Suprapubic skin (tissue), 4 donors: ENCODE results near the gene IFNK. TPM values are rescaled to one million over a fixed set of nuclear protein-coding genes. Genes with fewer than 3 reads are reported as not detected.

Experiments used
- DNase-seq, 2 donors: peaks; one replicate each; pipeline ENCODE4 v3.0.0-alpha.2; 2019; ENCODE audit warnings: low spot score in 2 of 2
- H3K27ac ChIP-seq: fragments of 200-600 bp; sonication (generic); one replicate; pipeline ENCODE4 v1.5.1; 2019
- H3K27me3 ChIP-seq: fragments of 200-600 bp; sonication (generic); one replicate; pipeline ENCODE4 v1.5.1; 2019
- H3K36me3 ChIP-seq: fragments of 200-600 bp; sonication (generic); one replicate; pipeline ENCODE4 v1.5.1; 2019
- H3K4me1 ChIP-seq: fragments of 200-600 bp; sonication (generic); one replicate; pipeline ENCODE4 v1.5.1; 2019
- H3K4me3 ChIP-seq: fragments of 200-600 bp; sonication (generic); one replicate; pipeline ENCODE4 v1.5.1; 2019; ENCODE audit warnings: mild to moderate bottlenecking
- H3K9me3 ChIP-seq: fragments of 200-600 bp; sonication (generic); one replicate; pipeline ENCODE4 v1.5.1; 2019
- EP300 ChIP-seq: sonication (generic); formaldehyde crosslinking; IDR thresholded peaks from one replicate; pipeline ENCODE4 v1.6.1; 2017; ENCODE audit warnings: antibody characterized with exemption
- POLR2A ChIP-seq, 2 donors: fragments of 450-650 bp; IDR thresholded peaks; one replicate each; pipeline ENCODE4 v1.6.1; 2017; ENCODE audit warnings: antibody characterized with exemption in 2 of 2, mild to moderate bottlenecking in 2 of 2, moderate library complexity in 2 of 2
- POLR2AphosphoS5 ChIP-seq, 3 donors: sonication (generic); formaldehyde crosslinking; IDR thresholded peaks; one replicate each; pipeline ENCODE4 v1.6.1; 2017; ENCODE audit warnings: antibody characterized with exemption in 3 of 3
- WGBS: methylation state at CpG from one replicate; pipeline ENCODE4 v1.1.5; 2018; 5-methylcytosine and 5-hydroxymethylcytosine counted together
- total RNA-seq, 4 donors: library from RNA; depleted of rRNA; stranded (reverse); fragments of >200 nt; gene quantifications; one replicate each; pipeline ENCODE4 v1.1.0, GENCODE V29; 2016
- TF ChIP-seq, protein P1 (sequence below), 2 donors: fragments of 200-600 bp in 1 of 2; fragments of 450-650 bp in 1 of 2; sonication (generic) in 1 of 2; IDR thresholded peaks; one replicate each; pipeline ENCODE4 v1.5.1; 2016 to 2019; ENCODE audit warnings: antibody characterized with exemption in 2 of 2, mild to moderate bottlenecking in 1 of 2, moderate library complexity in 1 of 2

IFNK gene
- total RNA-seq, 4 donors from 2014 or later: not detected

DNA sequence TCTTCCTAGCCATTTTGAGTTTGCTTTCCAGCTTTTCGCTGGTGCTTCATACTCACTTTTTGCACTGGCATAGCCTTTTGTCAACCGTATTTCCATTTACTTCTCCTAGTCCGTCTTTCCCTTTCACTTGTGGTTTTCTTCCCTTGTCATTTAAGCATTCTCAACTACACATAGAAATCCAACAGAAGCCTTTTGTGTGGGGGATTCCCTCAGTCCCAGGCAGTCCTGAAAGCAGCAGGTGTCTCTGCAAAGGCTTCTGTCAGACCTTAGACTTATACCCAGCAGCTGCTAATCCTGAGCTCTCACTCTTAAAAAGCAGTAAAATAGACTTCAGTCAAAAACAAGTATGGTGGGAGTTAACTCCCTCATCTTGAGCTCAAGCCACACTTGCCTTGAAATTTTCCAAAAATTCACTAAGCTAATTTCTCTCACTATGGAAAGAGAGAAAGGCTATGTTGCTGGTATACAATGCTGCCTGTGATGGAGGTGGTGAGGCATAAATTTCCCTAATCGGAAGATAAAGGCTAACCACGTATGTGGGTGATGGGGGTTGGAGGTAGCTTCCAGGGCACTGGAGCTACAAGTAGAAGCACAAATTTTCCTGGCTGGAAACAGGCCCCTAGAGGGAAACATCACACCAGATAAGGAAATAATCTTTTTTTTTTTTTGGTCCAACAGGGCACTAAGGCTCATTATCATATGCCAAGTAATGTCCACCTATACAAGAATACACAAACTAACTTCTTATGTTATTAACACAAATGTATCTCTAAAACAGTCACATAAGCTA lies 34.8 kb upstream of the IFNK start:
- no peaks in the 10 kb centered on the region for H3K36me3 ChIP-seq
- no peak overlapping the region for H3K4me3 ChIP-seq
- WGBS: 85% methylated on average over 5 of the region's 5 CpGs
- TF ChIP-seq POLR2A (IDR thresholded peaks at IDR 0.05): no peak
- TF ChIP-seq, protein P1, sequence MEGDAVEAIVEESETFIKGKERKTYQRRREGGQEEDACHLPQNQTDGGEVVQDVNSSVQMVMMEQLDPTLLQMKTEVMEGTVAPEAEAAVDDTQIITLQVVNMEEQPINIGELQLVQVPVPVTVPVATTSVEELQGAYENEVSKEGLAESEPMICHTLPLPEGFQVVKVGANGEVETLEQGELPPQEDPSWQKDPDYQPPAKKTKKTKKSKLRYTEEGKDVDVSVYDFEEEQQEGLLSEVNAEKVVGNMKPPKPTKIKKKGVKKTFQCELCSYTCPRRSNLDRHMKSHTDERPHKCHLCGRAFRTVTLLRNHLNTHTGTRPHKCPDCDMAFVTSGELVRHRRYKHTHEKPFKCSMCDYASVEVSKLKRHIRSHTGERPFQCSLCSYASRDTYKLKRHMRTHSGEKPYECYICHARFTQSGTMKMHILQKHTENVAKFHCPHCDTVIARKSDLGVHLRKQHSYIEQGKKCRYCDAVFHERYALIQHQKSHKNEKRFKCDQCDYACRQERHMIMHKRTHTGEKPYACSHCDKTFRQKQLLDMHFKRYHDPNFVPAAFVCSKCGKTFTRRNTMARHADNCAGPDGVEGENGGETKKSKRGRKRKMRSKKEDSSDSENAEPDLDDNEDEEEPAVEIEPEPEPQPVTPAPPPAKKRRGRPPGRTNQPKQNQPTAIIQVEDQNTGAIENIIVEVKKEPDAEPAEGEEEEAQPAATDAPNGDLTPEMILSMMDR (IDR thresholded peaks at IDR 0.05): no peak
- no peak for TF ChIP-seq EP300
- TF ChIP-seq POLR2AphosphoS5 (IDR thresholded peaks at IDR 0.05): no peak
- no peak overlapping the region for H3K27ac ChIP-seq
- H3K27me3 ChIP-seq: no peaks in the 10 kb centered on the region
- no peaks in the 10 kb centered on the region for H3K4me1 ChIP-seq
- no peaks in the 10 kb centered on the region for H3K9me3 ChIP-seq
- no peak for DNase-seq

DNA sequence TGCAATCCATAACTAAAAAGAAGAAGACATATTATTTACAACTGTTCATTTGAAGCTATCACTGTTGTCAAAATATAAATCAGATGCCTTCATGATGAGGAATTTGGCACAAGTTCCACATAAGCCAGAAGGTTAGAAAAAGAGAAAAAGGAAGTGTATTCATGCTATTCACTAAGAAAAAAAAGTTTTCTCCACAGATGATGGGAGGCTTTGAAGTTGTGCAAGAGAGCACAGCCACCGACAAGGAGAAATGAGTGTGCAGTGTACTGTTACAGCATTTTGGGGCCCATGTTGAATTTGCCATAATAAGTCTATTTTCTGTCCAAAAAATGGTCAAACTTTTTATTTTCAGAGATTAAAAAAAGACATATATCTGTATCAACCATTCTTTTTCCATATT lies 32.9 kb upstream of the IFNK start:
- Histone ChIP-seq H3K27ac (no peak overlapping the region), H3K4me1 (peaks cover 12% of the 10 kb centered on the region), H3K9me3 (no peaks in the 10 kb centered on the region), H3K4me3 (no peak overlapping the region), H3K36me3 (no peaks in the 10 kb centered on the region), H3K27me3 (no peaks in the 10 kb centered on the region)
- WGBS: 43% methylated on average over 1 of the region's 1 CpG
- no peak for DNase-seq
- no peak for TF ChIP-seq EP300
- TF ChIP-seq, protein P1 (IDR thresholded peaks at IDR 0.05): no peak
- TF ChIP-seq POLR2A (IDR thresholded peaks at IDR 0.05): no peak
- no peak for TF ChIP-seq POLR2AphosphoS5 (IDR thresholded peaks at IDR 0.05)

DNA sequence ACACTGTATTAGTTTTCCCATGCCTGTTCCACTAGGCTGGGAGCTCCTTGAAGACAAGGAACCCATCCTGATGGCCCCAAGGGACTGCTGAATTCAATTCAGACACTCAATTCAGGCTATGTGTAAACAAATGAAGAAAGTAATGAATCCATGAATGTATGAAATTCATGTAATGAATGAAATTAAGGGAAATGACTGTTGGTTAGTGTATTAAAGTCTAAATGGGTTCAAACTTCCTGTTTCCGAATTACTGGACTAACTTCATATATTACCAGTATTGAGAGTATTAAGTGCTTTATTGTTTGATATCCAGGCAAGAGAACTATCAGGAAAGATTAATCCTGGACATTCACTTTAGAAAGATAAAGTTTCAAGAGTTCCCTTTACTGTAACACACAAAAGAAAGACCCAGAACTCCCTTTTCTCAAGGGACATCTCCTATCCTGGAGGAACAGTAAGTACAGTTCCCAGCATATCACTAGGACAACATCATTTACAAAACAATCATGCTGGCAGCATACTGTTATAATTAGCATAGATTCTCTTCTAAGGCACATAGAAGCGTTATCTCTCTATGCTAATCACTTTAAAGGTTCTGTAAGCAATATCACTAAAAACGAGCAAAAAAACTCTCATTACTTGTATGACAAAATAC lies 28.5 kb upstream of the IFNK start:
- Histone ChIP-seq H3K27ac (no peak overlapping the region), H3K36me3 (no peaks in the 10 kb centered on the region), H3K4me1 (peaks cover 36% of the 10 kb centered on the region), H3K9me3 (no peaks in the 10 kb centered on the region), H3K27me3 (no peaks in the 10 kb centered on the region), H3K4me3 (no peak overlapping the region)
- WGBS: 49% methylated on average over 3 of the region's 3 CpGs
- no peak for DNase-seq
- TF ChIP-seq POLR2AphosphoS5 (IDR thresholded peaks at IDR 0.05) (no peak), EP300 (no peak), POLR2A (IDR thresholded peaks at IDR 0.05) (no peak)
- TF ChIP-seq, protein P1 (IDR thresholded peaks at IDR 0.05): no peak

DNA sequence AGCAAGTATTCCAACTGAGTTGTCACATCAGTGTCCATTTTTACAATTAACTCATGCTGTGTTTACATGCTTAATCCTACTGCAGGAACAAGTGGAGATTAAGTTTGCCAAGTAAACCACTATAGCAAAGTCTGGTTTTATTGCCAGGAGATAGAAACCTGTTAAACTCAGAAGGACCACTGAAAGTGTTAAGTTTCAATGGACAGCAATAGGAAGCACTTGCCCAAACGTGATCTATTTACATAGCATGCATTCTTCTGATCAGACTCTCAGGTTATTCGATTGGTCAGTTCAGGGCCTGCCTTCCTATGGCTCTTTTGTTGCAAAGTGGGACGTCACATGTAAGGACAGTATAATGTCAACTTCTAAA lies 28.0 kb upstream of the IFNK start:
- 55% methylated on average over 3 of the region's 3 CpGs for WGBS
- peaks cover 36% of the 10 kb centered on the region for H3K4me1 ChIP-seq
- no peak for DNase-seq

More for the DNA sequence above, 28.0 kb upstream of the IFNK start:
- H3K9me3 ChIP-seq: no peaks in the 10 kb centered on the region
- H3K27me3 ChIP-seq: no peaks in the 10 kb centered on the region
- no peak overlapping the region for H3K4me3 ChIP-seq
- no peak for TF ChIP-seq POLR2A (IDR thresholded peaks at IDR 0.05)
- TF ChIP-seq EP300: no peak
- TF ChIP-seq, protein P1 (IDR thresholded peaks at IDR 0.05): no peak
- TF ChIP-seq POLR2AphosphoS5 (IDR thresholded peaks at IDR 0.05): no peak
- H3K27ac ChIP-seq: no peak overlapping the region
- H3K36me3 ChIP-seq: no peaks in the 10 kb centered on the region
